Esophagus (tissue), 2 donors: Measurements from ENCODE around the gene FYN. TPM values are rescaled to one million over a fixed set of nuclear protein-coding genes. Genes with fewer than 3 reads are reported as not detected.

Experiments
- H3K27ac ChIP-seq, 2 donors: one replicate each; pipeline ENCODE4 v1.5.1; 2013; ENCODE audit warnings: low read depth in 2 of 2, mild to moderate bottlenecking in 2 of 2, inconsistent platforms in 1 of 2, low read length in 1 of 2, moderate library complexity in 1 of 2
- H3K27me3 ChIP-seq, 2 donors: one replicate each; pipeline ENCODE4 v1.6.1; 2013; ENCODE audit warnings: low read length in 2 of 2, control low read depth in 1 of 2, mild to moderate bottlenecking in 1 of 2; ENCODE audit not compliant: insufficient read depth in 2 of 2, control insufficient read depth in 1 of 2
- H3K36me3 ChIP-seq, 2 donors: one replicate each; pipeline ENCODE4 v1.6.1; 2013; ENCODE audit warnings: low read length in 1 of 2; ENCODE audit not compliant: control insufficient read depth in 2 of 2, insufficient read depth in 2 of 2
- H3K4me1 ChIP-seq, 2 donors: one replicate each; pipeline ENCODE4 v1.6.1; 2013; ENCODE audit warnings: low read length in 1 of 2; ENCODE audit not compliant: control insufficient read depth in 2 of 2, insufficient read depth in 2 of 2
- H3K4me3 ChIP-seq, 2 donors: one replicate each; pipeline ENCODE4 v1.5.1; 2013; ENCODE audit warnings: low read length in 2 of 2, mild to moderate bottlenecking in 2 of 2, low read depth in 1 of 2, moderate library complexity in 1 of 2
- H3K9me3 ChIP-seq, 2 donors: one replicate each; pipeline ENCODE4 v1.6.1; 2013; ENCODE audit warnings: mild to moderate bottlenecking in 2 of 2, low read depth in 1 of 2, low read length in 1 of 2, moderate library complexity in 1 of 2; ENCODE audit not compliant: control insufficient read depth in 2 of 2, insufficient read depth in 1 of 2
- WGBS, 2 donors: extraction: QIAGEN DNeasy Blood & Tissue Kit; methylation state at CpG; one replicate each; pipeline ENCODE4 v1.1.7; 2013; 5-methylcytosine and 5-hydroxymethylcytosine counted together
- polyA plus RNA-seq, 2 donors: library from polyadenylated mRNA; stranded (reverse); fragments of 200-250 nt; gene quantifications; one replicate each; pipeline ENCODE4 v1.2.3, GENCODE V29; 2013
- donor health status: healthy with polysubstance abuse.
- donor health status: Bipolar disorder and iron deficiency.

The FYN gene
- polyA plus RNA-seq, 2 donors: 6.7 to 8.4 TPM

- H3K27me3 ChIP-seq: no peaks in the 10 kb centered on the region
- no peak overlapping the region for H3K4me3 ChIP-seq
- 84 to 87% methylated on average over 7 of the region's 7 CpGs for WGBS, 2 donors
- no peak overlapping the region for H3K27ac ChIP-seq
- no peaks in the 10 kb centered on the region for H3K4me1 ChIP-seq
- no peaks in the 10 kb centered on the region for H3K9me3 ChIP-seq
- H3K36me3 ChIP-seq: peaks cover 0 to 3% of the 10 kb centered on the region in 2 donors
Measured at GRCh38 chr6:111723412-111723970, 149.8 kb downstream of the FYN start.

- Histone ChIP-seq H3K4me3 (peak overlapping the region in 1 of 2 donors; percentile 8), H3K27me3 (no peaks in the 10 kb centered on the region), H3K9me3 (no peaks in the 10 kb centered on the region), H3K27ac (no peak overlapping the region), H3K4me1 (no peaks in the 10 kb centered on the region), H3K36me3 (peaks cover 0 to 3% of the 10 kb centered on the region in 2 donors)
- WGBS, 2 donors: 46 to 61% methylated on average over 3 of the region's 3 CpGs
Measured at GRCh38 chr6:111722179-111722731, 151.0 kb downstream of the FYN start.

GRCh38 chr6:111721753-111722154, 151.5 kb downstream of the FYN start:
- H3K36me3 ChIP-seq: peaks cover 0 to 3% of the 10 kb centered on the region in 2 donors
- H3K9me3 ChIP-seq: no peaks in the 10 kb centered on the region
- no peak overlapping the region for H3K4me3 ChIP-seq
- H3K27me3 ChIP-seq: no peaks in the 10 kb centered on the region
- no peaks in the 10 kb centered on the region for H3K4me1 ChIP-seq
- peak overlapping the region in 1 of 2 donors; percentile 29 for H3K27ac ChIP-seq
- WGBS, 2 donors: 67 to 84% methylated on average over 1 of the region's 1 CpG

- Histone ChIP-seq H3K36me3 (peaks cover 0 to 3% of the 10 kb centered on the region in 2 donors), H3K27ac (no peak overlapping the region), H3K4me3 (no peak overlapping the region), H3K9me3 (no peaks in the 10 kb centered on the region), H3K27me3 (no peaks in the 10 kb centered on the region), H3K4me1 (no peaks in the 10 kb centered on the region)
- 89% methylated on average over 12 of the region's 12 CpGs for whole genome bisulfite sequencing, 2 donors
Measured at GRCh38 chr6:111720931-111721496, 152.2 kb downstream of the FYN start.

GRCh38 chr6:111718990-111719389, 154.3 kb downstream of the FYN start:
- H3K9me3 ChIP-seq: no peaks in the 10 kb centered on the region
- WGBS, 2 donors: 84 to 86% methylated on average over 3 of the region's 3 CpGs
- no peak overlapping the region for H3K4me3 ChIP-seq
- H3K27me3 ChIP-seq: no peaks in the 10 kb centered on the region
- H3K36me3 ChIP-seq: peaks cover 0 to 3% of the 10 kb centered on the region in 2 donors
- no peak overlapping the region for H3K27ac ChIP-seq
- H3K4me1 ChIP-seq: peaks cover 0 to 2% of the 10 kb centered on the region in 2 donors

GRCh38 chr6:111718326-111718725, 154.9 kb downstream of the FYN start:
- H3K27ac ChIP-seq: no peak overlapping the region
- H3K4me1 ChIP-seq: peaks cover 0 to 2% of the 10 kb centered on the region in 2 donors
- H3K27me3 ChIP-seq: no peaks in the 10 kb centered on the region
- H3K9me3 ChIP-seq: no peaks in the 10 kb centered on the region
- no peak overlapping the region for H3K4me3 ChIP-seq
- WGBS, 2 donors: 88 to 91% methylated on average over 3 of the region's 3 CpGs
- peaks cover 0 to 3% of the 10 kb centered on the region in 2 donors for H3K36me3 ChIP-seq

GRCh38 chr6:111717621-111718020, 155.6 kb downstream of the FYN start:
- H3K9me3 ChIP-seq: no peaks in the 10 kb centered on the region
- no peak overlapping the region for H3K4me3 ChIP-seq
- WGBS, 2 donors: 94 to 97% methylated on average over 4 of the region's 4 CpGs
- H3K27ac ChIP-seq: no peak overlapping the region
- peaks cover 0 to 3% of the 10 kb centered on the region in 2 donors for H3K36me3 ChIP-seq
- H3K4me1 ChIP-seq: peaks cover 0 to 2% of the 10 kb centered on the region in 2 donors
- H3K27me3 ChIP-seq: no peaks in the 10 kb centered on the region

GRCh38 chr6:111716325-111716724, 156.9 kb downstream of the FYN start:
- 84 to 89% methylated on average over 3 of the region's 3 CpGs for WGBS, 2 donors

GRCh38 chr6:111715321-111715720, 157.9 kb downstream of the FYN start:
- Histone ChIP-seq H3K27me3 (no peaks in the 10 kb centered on the region), H3K36me3 (peaks cover 0 to 3% of the 10 kb centered on the region in 2 donors), H3K27ac (no peak overlapping the region), H3K4me1 (peaks cover 0 to 4% of the 10 kb centered on the region in 2 donors), H3K9me3 (no peaks in the 10 kb centered on the region), H3K4me3 (no peak overlapping the region)
- 75 to 84% methylated on average over 6 of the region's 6 CpGs for WGBS, 2 donors

More at GRCh38 chr6:111716325-111716724, 156.9 kb downstream of the FYN start:
- no peaks in the 10 kb centered on the region for H3K27me3 ChIP-seq
- H3K4me1 ChIP-seq: peaks cover 0 to 4% of the 10 kb centered on the region in 2 donors
- peaks cover 0 to 3% of the 10 kb centered on the region in 2 donors for H3K36me3 ChIP-seq
- no peak overlapping the region for H3K27ac ChIP-seq
- H3K4me3 ChIP-seq: no peak overlapping the region
- H3K9me3 ChIP-seq: no peaks in the 10 kb centered on the region
